ENCODE data around the gene TMEM51.

Gene TMEM51

DNA sequence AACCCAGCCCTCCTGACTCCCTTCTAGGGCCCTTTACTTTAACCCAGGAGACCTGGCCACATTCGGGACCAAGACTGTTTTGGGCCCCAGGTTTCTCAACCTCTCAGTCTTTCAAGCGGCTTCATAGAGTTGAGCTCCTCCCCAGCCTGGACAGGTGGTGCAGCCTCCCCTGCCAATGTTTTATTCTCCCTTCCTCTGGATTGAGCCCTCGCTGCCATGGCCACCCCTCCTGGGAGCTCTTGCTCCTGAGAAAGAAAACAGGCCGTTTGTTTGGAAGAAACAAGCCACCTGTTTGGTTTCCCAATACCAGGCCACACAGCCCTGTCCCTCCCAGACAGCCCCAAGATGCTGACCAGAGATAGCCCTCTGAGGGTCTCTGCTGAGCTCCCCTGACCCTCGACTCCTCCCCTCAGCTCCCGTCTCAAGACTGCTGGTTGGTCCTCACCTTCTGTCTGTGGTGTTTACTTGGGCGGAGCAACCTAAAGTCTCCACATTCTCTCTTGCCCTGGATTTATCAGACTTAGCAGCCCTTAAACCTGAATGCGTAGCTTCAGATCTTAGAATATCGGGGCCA, 3.3 kb downstream of the TMEM51 start:
- H3K4me3 ChIP-seq (ENCODE audit: low read length): no peak overlapping the region
- TF ChIP-seq, protein P1, sequence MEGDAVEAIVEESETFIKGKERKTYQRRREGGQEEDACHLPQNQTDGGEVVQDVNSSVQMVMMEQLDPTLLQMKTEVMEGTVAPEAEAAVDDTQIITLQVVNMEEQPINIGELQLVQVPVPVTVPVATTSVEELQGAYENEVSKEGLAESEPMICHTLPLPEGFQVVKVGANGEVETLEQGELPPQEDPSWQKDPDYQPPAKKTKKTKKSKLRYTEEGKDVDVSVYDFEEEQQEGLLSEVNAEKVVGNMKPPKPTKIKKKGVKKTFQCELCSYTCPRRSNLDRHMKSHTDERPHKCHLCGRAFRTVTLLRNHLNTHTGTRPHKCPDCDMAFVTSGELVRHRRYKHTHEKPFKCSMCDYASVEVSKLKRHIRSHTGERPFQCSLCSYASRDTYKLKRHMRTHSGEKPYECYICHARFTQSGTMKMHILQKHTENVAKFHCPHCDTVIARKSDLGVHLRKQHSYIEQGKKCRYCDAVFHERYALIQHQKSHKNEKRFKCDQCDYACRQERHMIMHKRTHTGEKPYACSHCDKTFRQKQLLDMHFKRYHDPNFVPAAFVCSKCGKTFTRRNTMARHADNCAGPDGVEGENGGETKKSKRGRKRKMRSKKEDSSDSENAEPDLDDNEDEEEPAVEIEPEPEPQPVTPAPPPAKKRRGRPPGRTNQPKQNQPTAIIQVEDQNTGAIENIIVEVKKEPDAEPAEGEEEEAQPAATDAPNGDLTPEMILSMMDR (IDR thresholded peaks at IDR 0.05; ENCODE audit: insufficient read depth, low read depth, low read length, missing control alignments): no peak
- no peak for DNase-seq (ENCODE audit: low read depth)

DNA sequence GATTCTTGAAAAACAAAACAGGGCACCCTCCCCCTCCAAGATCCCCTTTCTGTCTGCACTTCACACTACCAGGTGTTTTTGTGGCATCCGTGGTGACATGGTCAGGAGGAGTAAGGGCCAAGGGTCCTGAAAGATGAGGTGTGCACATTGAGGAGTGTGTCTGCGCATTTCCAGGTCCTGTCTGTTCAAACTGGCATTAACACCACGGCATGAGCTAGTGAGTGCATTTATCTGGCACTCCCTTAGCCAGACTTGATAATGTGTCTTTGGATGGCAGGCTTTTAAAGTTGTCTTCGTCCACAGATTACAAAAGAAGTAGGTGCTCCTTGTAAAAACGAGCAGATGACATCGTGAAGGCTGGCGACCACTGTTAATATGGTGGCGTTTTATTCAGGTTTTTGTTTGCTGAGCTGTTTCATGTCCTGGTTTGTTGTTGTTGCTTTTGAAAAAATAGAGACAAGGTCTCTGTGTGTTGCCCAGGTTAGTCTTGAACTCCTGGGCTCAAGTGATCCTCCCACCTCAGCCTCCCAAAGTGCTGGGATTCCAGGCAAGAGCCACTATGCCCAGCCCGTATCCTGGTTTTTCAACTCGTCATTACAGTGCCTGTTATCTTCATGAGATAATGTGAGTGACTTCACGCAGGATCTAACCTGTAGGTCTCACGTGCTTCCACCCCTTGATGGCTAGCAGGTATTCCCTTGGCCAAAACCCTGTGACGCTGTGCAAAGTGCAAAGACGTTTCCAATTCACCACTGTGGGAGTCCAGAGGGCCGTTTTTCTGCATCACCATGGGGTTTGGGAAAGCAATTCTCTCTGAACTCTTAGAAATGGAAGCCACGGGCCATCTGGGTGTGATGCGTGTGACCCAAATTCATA, 4.2 kb downstream of the TMEM51 start:
- DNase-seq (ENCODE audit: low read depth): no peak
- no peak overlapping the region for H3K4me3 ChIP-seq (ENCODE audit: low read length)
- TF ChIP-seq, protein P1 (IDR thresholded peaks at IDR 0.05; ENCODE audit: insufficient read depth, low read depth, low read length, missing control alignments): no peak

DNA sequence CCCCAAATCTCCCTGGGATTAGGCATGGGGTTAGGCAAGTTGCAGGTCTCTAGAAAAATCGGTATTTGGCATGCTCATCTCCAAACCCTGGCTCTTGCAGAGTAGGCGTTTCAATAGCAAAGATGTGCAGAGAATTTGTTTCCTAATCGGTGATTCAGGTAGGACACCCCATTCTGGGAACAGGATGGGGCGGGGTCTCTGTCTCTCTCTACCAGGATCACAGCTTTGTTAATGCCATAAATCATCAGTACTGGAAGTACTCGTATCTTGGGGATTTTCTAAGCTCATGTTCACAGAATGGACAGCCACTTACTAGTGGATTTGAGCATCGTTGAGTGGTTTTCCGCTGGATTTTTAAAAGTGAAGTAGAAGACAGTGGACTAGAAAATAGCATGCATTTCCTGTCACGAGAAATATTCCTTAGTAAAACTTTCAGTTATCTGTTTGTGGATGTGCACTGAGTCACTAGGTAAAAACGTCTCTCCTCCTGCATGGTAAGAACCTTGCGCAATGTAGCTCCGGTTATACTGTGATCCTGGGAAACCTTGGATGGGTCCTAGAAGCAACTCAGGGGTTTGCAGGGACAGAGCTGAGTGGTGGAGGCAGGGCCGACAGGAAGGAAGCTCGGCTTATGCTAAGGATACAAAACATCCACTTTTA, 5.1 kb downstream of the TMEM51 start:
- TF ChIP-seq, protein P1 (IDR thresholded peaks at IDR 0.05; ENCODE audit: insufficient read depth, low read depth, low read length, missing control alignments): no peak
- DNase-seq (ENCODE audit: low read depth): peak; percentile 85

DNA sequence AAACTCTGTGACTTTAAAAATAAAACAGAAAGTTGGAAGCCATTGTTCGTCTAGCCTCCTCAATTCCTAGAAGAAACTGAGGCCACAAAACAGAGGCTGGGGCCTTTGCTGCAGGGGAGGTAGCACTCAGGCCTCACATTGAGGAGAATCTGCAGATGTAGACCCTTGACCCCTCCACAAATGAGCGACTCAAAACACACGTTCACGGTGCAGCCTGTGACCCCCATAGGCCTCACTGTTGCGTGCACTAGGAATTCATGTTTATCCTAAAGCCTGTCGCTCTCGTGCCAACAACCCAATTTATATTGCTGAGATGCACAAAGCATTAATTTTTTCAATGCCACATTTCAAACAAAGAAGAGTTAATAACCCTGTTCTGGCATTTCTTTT, 5.6 kb downstream of the TMEM51 start:
- H3K4me3 ChIP-seq (ENCODE audit: low read length): no peak overlapping the region
- no peak for DNase-seq (ENCODE audit: low read depth)
- TF ChIP-seq, protein P1 (IDR thresholded peaks at IDR 0.05; ENCODE audit: insufficient read depth, low read depth, low read length, missing control alignments): no peak

More for the DNA sequence above, 5.1 kb downstream of the TMEM51 start:
- H3K4me3 ChIP-seq (ENCODE audit: low read length): no peak overlapping the region

DNA sequence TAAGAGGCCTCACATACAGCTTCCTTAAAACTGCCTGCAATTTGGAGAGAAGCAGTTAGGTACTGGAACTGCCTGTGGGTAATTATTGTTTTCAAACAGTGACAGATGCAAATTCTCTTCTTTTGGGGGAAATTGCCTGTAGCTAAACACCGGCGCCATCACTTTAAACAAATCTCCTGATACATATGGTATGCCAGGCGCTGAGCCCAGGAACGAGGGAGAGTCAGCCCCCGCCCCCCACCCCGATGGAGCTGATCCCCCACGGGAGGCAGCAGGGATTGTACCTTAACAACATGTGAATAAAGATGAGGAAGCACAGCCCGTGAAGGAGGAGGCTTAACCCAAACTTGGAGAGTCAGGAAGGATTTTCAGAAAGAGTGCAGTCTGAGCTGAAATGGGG, 7.1 kb downstream of the TMEM51 start:
- H3K4me3 ChIP-seq (ENCODE audit: low read length): no peak overlapping the region
- TF ChIP-seq, protein P1 (IDR thresholded peaks at IDR 0.05; ENCODE audit: insufficient read depth, low read depth, low read length, missing control alignments): no peak
- DNase-seq (ENCODE audit: low read depth): no peak

DNA sequence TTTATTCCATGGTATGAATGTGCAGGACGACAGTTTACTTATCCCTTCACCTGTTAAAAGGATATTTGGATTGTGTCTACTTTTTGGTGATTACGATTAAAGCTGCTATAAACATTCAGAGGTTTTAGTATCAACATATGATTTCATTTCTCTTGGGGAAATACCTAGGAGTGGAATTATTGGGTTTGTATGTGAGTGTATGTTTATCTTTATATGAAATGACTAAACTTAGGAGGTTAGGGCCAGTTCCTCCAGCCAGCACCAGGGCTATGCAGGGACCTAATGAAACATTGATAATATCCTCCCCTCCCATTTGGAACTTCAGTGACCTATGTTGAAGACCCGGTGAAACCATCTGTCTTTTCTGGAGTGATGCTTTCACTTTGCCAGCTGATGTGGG, 13.8 kb downstream of the TMEM51 start:
- TF ChIP-seq, protein P1 (IDR thresholded peaks at IDR 0.05; ENCODE audit: insufficient read depth, low read depth, low read length, missing control alignments): no peak
- H3K4me3 ChIP-seq (ENCODE audit: low read length): no peak overlapping the region
- no peak for DNase-seq (ENCODE audit: low read depth)

Data from epithelial cell of esophagus (primary cell).